Measurements from ENCODE around the gene CAB39. TPM values are rescaled to one million over a fixed set of nuclear protein-coding genes. Genes with fewer than 3 reads are reported as not detected.
"Not testable (repeated sequence)": the region's sequence is repeated elsewhere in the genome, so short reads cannot be mapped to it uniquely, and the experiment has no call there.

The CAB39 gene
- total RNA-seq, 4 donors from 2014 or later = 70.8 to 97.6 (median 87.4) TPM

DNA sequence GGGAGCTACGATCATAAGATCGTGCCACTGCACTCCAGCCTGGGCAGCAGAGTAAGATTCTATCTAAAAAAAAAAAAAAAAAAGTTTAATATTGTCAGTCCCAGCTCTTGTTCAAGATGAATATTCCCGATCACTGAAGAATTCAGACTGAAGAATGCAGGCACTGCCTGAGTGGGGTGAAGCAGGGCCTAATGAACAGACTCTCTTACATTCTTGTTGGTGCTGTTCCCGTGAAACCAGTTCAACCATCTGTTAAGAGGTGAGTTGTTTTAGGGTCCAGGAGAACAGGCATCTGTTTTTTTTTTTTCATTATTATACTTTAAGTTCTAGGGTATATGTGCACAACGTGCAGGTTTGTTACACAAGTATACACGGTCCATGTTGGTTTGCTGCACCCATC lies 17.1 kb upstream of the CAB39 start:
- H3K9me3 ChIP-seq = no peaks in the 10 kb centered on the region
- TF ChIP-seq POLR2A (IDR thresholded peaks at IDR 0.05) = no peak
- TF ChIP-seq, protein P1, sequence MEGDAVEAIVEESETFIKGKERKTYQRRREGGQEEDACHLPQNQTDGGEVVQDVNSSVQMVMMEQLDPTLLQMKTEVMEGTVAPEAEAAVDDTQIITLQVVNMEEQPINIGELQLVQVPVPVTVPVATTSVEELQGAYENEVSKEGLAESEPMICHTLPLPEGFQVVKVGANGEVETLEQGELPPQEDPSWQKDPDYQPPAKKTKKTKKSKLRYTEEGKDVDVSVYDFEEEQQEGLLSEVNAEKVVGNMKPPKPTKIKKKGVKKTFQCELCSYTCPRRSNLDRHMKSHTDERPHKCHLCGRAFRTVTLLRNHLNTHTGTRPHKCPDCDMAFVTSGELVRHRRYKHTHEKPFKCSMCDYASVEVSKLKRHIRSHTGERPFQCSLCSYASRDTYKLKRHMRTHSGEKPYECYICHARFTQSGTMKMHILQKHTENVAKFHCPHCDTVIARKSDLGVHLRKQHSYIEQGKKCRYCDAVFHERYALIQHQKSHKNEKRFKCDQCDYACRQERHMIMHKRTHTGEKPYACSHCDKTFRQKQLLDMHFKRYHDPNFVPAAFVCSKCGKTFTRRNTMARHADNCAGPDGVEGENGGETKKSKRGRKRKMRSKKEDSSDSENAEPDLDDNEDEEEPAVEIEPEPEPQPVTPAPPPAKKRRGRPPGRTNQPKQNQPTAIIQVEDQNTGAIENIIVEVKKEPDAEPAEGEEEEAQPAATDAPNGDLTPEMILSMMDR (IDR thresholded peaks at IDR 0.05) = no peak
- peaks cover 21 to 30% of the 10 kb centered on the region in 2 donors for H3K4me1 ChIP-seq
- H3K36me3 ChIP-seq = no peaks in the 10 kb centered on the region
- H3K4me3 ChIP-seq (replicated peaks in 1 of 3) = no peak overlapping the region
- no peaks in the 10 kb centered on the region for H3K27me3 ChIP-seq
- H3K27ac ChIP-seq = peak overlapping the region; percentile 25 to 62 (median 55)
- intact Hi-C loops (cut with DNase I) = no loop called here
- WGBS, 2 donors = 32 to 39% methylated on average over 6 of the region's 6 CpGs
- DNase-seq = peak; percentile 59 to 64

DNA sequence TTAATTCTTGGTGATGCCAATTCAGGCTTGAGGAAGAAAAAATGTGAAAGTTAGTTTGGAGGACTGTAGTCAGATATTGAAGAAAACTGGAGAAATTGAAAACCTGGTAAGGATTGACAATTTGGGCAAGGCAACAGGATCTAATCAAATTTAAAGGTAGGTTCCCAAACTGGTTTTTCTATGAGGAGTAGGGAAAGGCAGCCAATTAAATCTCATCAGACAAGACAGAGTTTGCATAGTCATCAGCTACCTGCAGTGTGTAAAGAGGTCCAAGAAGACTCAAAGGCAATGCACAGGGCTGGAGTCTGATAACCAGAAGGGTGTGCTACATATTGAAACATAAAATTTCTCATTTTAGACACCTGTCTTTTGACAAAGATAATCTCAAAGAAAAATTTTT lies 16.0 kb upstream of the CAB39 start:
- DNase-seq = no peak
- H3K27me3 ChIP-seq = no peaks in the 10 kb centered on the region
- intact Hi-C loops (cut with DNase I) = no loop called here
- no peaks in the 10 kb centered on the region for H3K36me3 ChIP-seq
- TF ChIP-seq, protein P1 (IDR thresholded peaks at IDR 0.05) = no peak
- TF ChIP-seq POLR2A (IDR thresholded peaks at IDR 0.05) = no peak
- peaks cover 15 to 22% of the 10 kb centered on the region in 2 donors for H3K4me1 ChIP-seq
- no peak overlapping the region for H3K4me3 ChIP-seq (replicated peaks in 1 of 3)
- H3K27ac ChIP-seq = peak overlapping the region; percentile 25 to 55 (median 39)
- H3K9me3 ChIP-seq = no peaks in the 10 kb centered on the region

DNA sequence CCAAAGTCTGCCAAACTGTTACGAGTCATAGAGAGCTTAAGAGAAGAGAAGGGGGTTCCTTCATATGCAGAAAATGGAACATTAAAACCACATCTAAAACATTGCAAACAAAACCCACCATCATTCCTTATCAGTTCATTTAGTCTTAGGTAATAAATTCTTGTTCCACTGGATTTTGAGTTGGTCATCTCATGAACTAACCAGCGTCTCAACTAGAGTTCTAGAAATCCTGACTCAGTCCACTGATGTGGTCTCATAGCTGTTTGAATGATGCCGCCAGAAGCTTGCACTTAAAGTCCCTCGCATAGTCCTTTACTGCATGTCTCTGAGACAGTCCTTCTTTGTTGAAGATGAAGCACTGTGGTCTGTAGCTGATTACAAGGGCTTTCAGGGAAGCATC lies 15.0 kb upstream of the CAB39 start:
- no peak for DNase-seq
- H3K9me3 ChIP-seq = no peaks in the 10 kb centered on the region
- H3K27me3 ChIP-seq = no peaks in the 10 kb centered on the region
- H3K36me3 ChIP-seq = no peaks in the 10 kb centered on the region
- H3K4me1 ChIP-seq = peaks cover 15 to 22% of the 10 kb centered on the region in 2 donors
- H3K4me3 ChIP-seq (replicated peaks in 1 of 3) = no peak overlapping the region
- intact Hi-C loops (cut with DNase I) = no loop called here
- WGBS, 2 donors = 86 to 92% methylated on average over 4 of the region's 4 CpGs
- TF ChIP-seq, protein P1 (IDR thresholded peaks at IDR 0.05) = no peak
- no peak for TF ChIP-seq POLR2A (IDR thresholded peaks at IDR 0.05)
- no peak overlapping the region for H3K27ac ChIP-seq

DNA sequence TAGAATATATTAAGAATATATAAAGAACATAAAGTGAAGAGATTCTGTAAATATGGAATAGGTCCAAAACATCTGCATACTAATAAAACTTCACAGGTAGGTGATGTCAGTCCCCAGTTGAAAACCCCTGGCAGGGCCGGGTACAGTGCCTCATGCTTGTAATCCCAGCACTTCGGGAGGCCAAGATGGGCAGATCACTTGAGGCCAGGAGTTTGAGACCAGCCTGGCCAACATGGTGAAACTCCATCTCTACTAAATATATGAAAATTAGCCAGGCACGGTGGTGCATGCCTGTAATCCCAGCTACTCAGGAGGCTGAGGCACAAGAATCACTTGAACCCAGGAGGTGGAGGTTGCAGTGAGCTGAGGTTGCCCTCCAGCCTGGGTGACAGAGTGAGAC lies 13.9 kb upstream of the CAB39 start:
- H3K27ac ChIP-seq; H3K27me3 ChIP-seq; intact Hi-C loops (cut with DNase I); H3K4me3 ChIP-seq (replicated peaks in 1 of 3); DNase-seq; H3K9me3 ChIP-seq; H3K36me3 ChIP-seq: not testable (repeated sequence)
- H3K4me1 ChIP-seq = peaks cover 15 to 22% of the 10 kb centered on the region in 2 donors
- WGBS, 2 donors = 93 to 98% methylated on average over 3 of the region's 3 CpGs

DNA sequence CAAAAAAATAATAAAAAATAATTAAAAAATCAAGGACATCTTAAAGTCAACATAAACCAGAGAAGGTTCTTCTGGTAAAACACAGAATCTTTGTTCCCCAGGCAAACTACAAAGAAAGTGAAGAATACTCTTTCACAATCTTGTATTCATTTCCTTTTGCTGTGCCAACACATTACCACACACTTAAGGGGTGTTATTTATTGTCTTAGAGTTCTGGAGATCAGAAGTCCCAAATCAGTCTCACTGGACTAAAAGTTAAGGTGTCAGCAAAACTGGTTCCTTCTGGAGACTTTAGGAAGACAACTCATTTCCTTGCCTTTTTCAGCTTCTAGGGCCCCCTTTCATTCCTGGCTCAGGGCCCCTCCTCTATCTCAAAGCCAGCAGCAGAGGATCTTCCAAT lies 12.2 kb upstream of the CAB39 start:
- no peaks in the 10 kb centered on the region for H3K9me3 ChIP-seq
- H3K36me3 ChIP-seq = no peaks in the 10 kb centered on the region
- intact Hi-C loops (cut with DNase I) = no loop called here
- H3K27me3 ChIP-seq = no peaks in the 10 kb centered on the region
- no peak for DNase-seq
- TF ChIP-seq POLR2A (IDR thresholded peaks at IDR 0.05) = no peak
- TF ChIP-seq, protein P1 (IDR thresholded peaks at IDR 0.05) = no peak
- no peak overlapping the region for H3K27ac ChIP-seq
- H3K4me3 ChIP-seq (replicated peaks in 1 of 3) = no peak overlapping the region
- peaks cover 10 to 15% of the 10 kb centered on the region in 2 donors for H3K4me1 ChIP-seq

DNA sequence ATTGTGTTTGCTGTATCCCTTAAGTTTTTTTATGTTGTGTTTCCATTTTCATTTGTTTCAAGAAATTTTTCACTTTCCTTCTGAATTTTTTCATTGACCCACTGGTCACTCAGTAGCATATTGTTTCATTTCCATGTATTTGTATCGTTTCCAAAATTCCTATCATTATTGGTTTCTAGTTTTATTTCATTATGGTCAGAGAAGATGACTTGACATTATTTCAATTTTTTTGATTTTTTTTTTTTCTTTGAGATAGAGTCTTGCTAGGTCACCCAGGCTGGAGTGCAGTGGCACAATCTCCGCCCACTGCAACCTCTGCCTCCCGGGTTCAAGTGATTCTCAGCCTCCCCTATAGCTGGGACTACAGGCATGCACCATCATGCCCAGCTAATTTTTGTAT lies 11.3 kb upstream of the CAB39 start:
- intact Hi-C loops (cut with DNase I) = no loop called here
- no peak overlapping the region for H3K27ac ChIP-seq
- 92 to 95% methylated on average over 3 of the region's 3 CpGs for WGBS, 2 donors

DNA sequence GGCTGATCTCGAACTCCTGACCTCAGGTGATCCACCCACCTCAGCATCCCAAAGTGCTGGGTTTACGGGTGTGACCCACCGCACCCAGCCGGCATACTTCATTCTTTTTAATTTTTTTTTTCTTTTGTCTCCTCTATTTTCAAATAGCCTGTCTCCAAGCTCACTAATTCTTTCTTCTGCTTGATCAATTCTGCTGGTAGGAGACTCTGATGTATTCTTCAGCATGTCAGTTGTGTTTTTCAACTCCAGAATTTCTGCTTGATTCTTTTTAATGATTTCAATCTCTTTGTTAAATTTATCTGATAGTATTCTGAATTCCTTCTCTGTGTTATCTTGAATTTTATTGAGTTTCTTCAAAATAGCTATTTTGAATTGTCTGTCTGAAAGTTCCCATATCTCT lies 10.2 kb upstream of the CAB39 start:
- H3K27ac ChIP-seq; H3K36me3 ChIP-seq; H3K9me3 ChIP-seq; H3K4me1 ChIP-seq; intact Hi-C loops (cut with DNase I); H3K27me3 ChIP-seq; H3K4me3 ChIP-seq (replicated peaks in 1 of 3); DNase-seq: not testable (repeated sequence)
- WGBS, 2 donors = 92 to 94% methylated on average over 4 of the region's 4 CpGs

More for the DNA sequence above, 11.3 kb upstream of the CAB39 start:
- no peaks in the 10 kb centered on the region for H3K9me3 ChIP-seq
- H3K27me3 ChIP-seq = no peaks in the 10 kb centered on the region
- no peak overlapping the region for H3K4me3 ChIP-seq (replicated peaks in 1 of 3)
- DNase-seq = no peak
- H3K4me1 ChIP-seq = peaks cover 3 to 8% of the 10 kb centered on the region in 2 donors
- no peaks in the 10 kb centered on the region for H3K36me3 ChIP-seq
- TF ChIP-seq, protein P1 (IDR thresholded peaks at IDR 0.05) = no peak
- TF ChIP-seq POLR2A (IDR thresholded peaks at IDR 0.05) = no peak
